Measurements from ENCODE around the gene SEMA6A. TPM values are rescaled to one million over a fixed set of nuclear protein-coding genes. Genes with fewer than 3 reads are reported as not detected.
"Not testable (repeated sequence)": the region's sequence is repeated elsewhere in the genome, so short reads cannot be mapped to it uniquely, and the experiment has no call there.

SEMA6A gene
- total RNA-seq, 1 donor from 2014 or later: not detected

- intact Hi-C loops (cut with micrococcal nuclease): no loop called here
- Mint-ChIP-seq H3K27ac (no peak overlapping the region), H3K27me3 (ENCODE audit: low read depth) (peaks cover 3% of the 10 kb centered on the region)
These were observed 15.4 kb downstream of the SEMA6A start for GRCh38 chr5:116559239-116559638.

GRCh38 chr5:116557669-116558271 lies 16.9 kb downstream of the SEMA6A start:
- no peak overlapping the region for H3K4me3 Mint-ChIP-seq (ENCODE audit: low read depth)
- no peaks in the 10 kb centered on the region for H3K36me3 Mint-ChIP-seq (ENCODE audit: low read depth)
- no peak overlapping the region for H3K27ac Mint-ChIP-seq
- DNase-seq (ENCODE audit: low spot score): no peak
- no peaks in the 10 kb centered on the region for H3K4me1 Mint-ChIP-seq (ENCODE audit: low read depth)
- intact Hi-C loops (cut with micrococcal nuclease): no loop called here
- no peaks in the 10 kb centered on the region for H3K9me3 Mint-ChIP-seq
- H3K27me3 Mint-ChIP-seq (ENCODE audit: low read depth): peaks cover 3% of the 10 kb centered on the region

More at GRCh38 chr5:116559239-116559638, 15.4 kb downstream of the SEMA6A start:
- no peaks in the 10 kb centered on the region for H3K4me1 Mint-ChIP-seq (ENCODE audit: low read depth)
- no peaks in the 10 kb centered on the region for H3K9me3 Mint-ChIP-seq
- H3K4me3 Mint-ChIP-seq (ENCODE audit: low read depth): no peak overlapping the region
- no peak for DNase-seq (ENCODE audit: low spot score)
- H3K36me3 Mint-ChIP-seq (ENCODE audit: low read depth): no peaks in the 10 kb centered on the region

- no peak for DNase-seq (ENCODE audit: low spot score)
- H3K4me1 Mint-ChIP-seq (ENCODE audit: low read depth): no peaks in the 10 kb centered on the region
- H3K27ac Mint-ChIP-seq: no peak overlapping the region
- H3K27me3 Mint-ChIP-seq (ENCODE audit: low read depth): no peaks in the 10 kb centered on the region
- intact Hi-C loops (cut with micrococcal nuclease): no loop called here
- H3K36me3 Mint-ChIP-seq (ENCODE audit: low read depth): no peaks in the 10 kb centered on the region
- H3K4me3 Mint-ChIP-seq (ENCODE audit: low read depth): no peak overlapping the region
- H3K9me3 Mint-ChIP-seq: no peaks in the 10 kb centered on the region
These were observed 19.9 kb downstream of the SEMA6A start for GRCh38 chr5:116554764-116555163.

- no peaks in the 10 kb centered on the region for H3K27me3 Mint-ChIP-seq (ENCODE audit: low read depth)
- no peak overlapping the region for H3K27ac Mint-ChIP-seq
- H3K4me1 Mint-ChIP-seq (ENCODE audit: low read depth): no peaks in the 10 kb centered on the region
- H3K9me3 Mint-ChIP-seq: no peaks in the 10 kb centered on the region
- DNase-seq (ENCODE audit: low spot score): no peak
- H3K4me3 Mint-ChIP-seq (ENCODE audit: low read depth): no peak overlapping the region
- H3K36me3 Mint-ChIP-seq (ENCODE audit: low read depth): no peaks in the 10 kb centered on the region
- intact Hi-C loops (cut with micrococcal nuclease): no loop called here
These were observed 21.3 kb downstream of the SEMA6A start for GRCh38 chr5:116553366-116553765.

GRCh38 chr5:116550082-116550481 lies 24.5 kb downstream of the SEMA6A start:
- no peaks in the 10 kb centered on the region for H3K27me3 Mint-ChIP-seq (ENCODE audit: low read depth)
- H3K4me3 Mint-ChIP-seq (ENCODE audit: low read depth): no peak overlapping the region
- no peak overlapping the region for H3K27ac Mint-ChIP-seq
- H3K9me3 Mint-ChIP-seq: peaks cover 14% of the 10 kb centered on the region
- H3K4me1 Mint-ChIP-seq (ENCODE audit: low read depth): no peaks in the 10 kb centered on the region
- DNase-seq (ENCODE audit: low spot score): no peak
- H3K36me3 Mint-ChIP-seq (ENCODE audit: low read depth): no peaks in the 10 kb centered on the region
- intact Hi-C loops (cut with micrococcal nuclease): no loop called here

- Mint-ChIP-seq H3K4me3 (ENCODE audit: low read depth) (no peak overlapping the region), H3K27ac (no peak overlapping the region), H3K36me3 (ENCODE audit: low read depth) (no peaks in the 10 kb centered on the region), H3K27me3 (ENCODE audit: low read depth) (no peaks in the 10 kb centered on the region), H3K4me1 (ENCODE audit: low read depth) (no peaks in the 10 kb centered on the region), H3K9me3 (peaks cover 19% of the 10 kb centered on the region)
- intact Hi-C loops (cut with micrococcal nuclease): no loop called here
- no peak for DNase-seq (ENCODE audit: low spot score)
These were observed 27.9 kb downstream of the SEMA6A start for GRCh38 chr5:116546743-116547124.

GRCh38 chr5:116546033-116546742 lies 28.4 kb downstream of the SEMA6A start:
- DNase-seq (ENCODE audit: low spot score): no peak
- H3K27me3 Mint-ChIP-seq (ENCODE audit: low read depth): no peaks in the 10 kb centered on the region
- intact Hi-C loops (cut with micrococcal nuclease): no loop called here
- no peak overlapping the region for H3K4me3 Mint-ChIP-seq (ENCODE audit: low read depth)
- no peaks in the 10 kb centered on the region for H3K4me1 Mint-ChIP-seq (ENCODE audit: low read depth)
- peaks cover 19% of the 10 kb centered on the region for H3K9me3 Mint-ChIP-seq
- no peaks in the 10 kb centered on the region for H3K36me3 Mint-ChIP-seq (ENCODE audit: low read depth)
- H3K27ac Mint-ChIP-seq: no peak overlapping the region

- H3K4me1 Mint-ChIP-seq (ENCODE audit: low read depth); H3K27me3 Mint-ChIP-seq (ENCODE audit: low read depth); intact Hi-C loops (cut with micrococcal nuclease); H3K27ac Mint-ChIP-seq; H3K4me3 Mint-ChIP-seq (ENCODE audit: low read depth); DNase-seq (ENCODE audit: low spot score); H3K36me3 Mint-ChIP-seq (ENCODE audit: low read depth): not testable (repeated sequence)
- H3K9me3 Mint-ChIP-seq: peaks cover 19% of the 10 kb centered on the region
These were observed 29.2 kb downstream of the SEMA6A start for GRCh38 chr5:116545465-116545864.

GRCh38 chr5:116544531-116545241 lies 29.9 kb downstream of the SEMA6A start:
- Mint-ChIP-seq H3K27me3 (ENCODE audit: low read depth) (no peaks in the 10 kb centered on the region), H3K9me3 (peaks cover 19% of the 10 kb centered on the region), H3K4me3 (ENCODE audit: low read depth) (no peak overlapping the region), H3K4me1 (ENCODE audit: low read depth) (no peaks in the 10 kb centered on the region), H3K36me3 (ENCODE audit: low read depth) (no peaks in the 10 kb centered on the region), H3K27ac (no peak overlapping the region)
- no peak for DNase-seq (ENCODE audit: low spot score)
- intact Hi-C loops (cut with micrococcal nuclease): no loop called here

- Mint-ChIP-seq H3K27me3 (ENCODE audit: low read depth) (no peaks in the 10 kb centered on the region), H3K4me1 (ENCODE audit: low read depth) (no peaks in the 10 kb centered on the region), H3K36me3 (ENCODE audit: low read depth) (no peaks in the 10 kb centered on the region), H3K4me3 (ENCODE audit: low read depth) (no peak overlapping the region), H3K27ac (no peak overlapping the region), H3K9me3 (peaks cover 19% of the 10 kb centered on the region)
- intact Hi-C loops (cut with micrococcal nuclease): no loop called here
- no peak for DNase-seq (ENCODE audit: low spot score)
These were observed 31.1 kb downstream of the SEMA6A start for GRCh38 chr5:116543501-116543900.

- H3K27me3 Mint-ChIP-seq (ENCODE audit: low read depth): no peaks in the 10 kb centered on the region
- no peak for DNase-seq (ENCODE audit: low spot score)
- H3K27ac Mint-ChIP-seq: no peak overlapping the region
- peaks cover 19% of the 10 kb centered on the region for H3K9me3 Mint-ChIP-seq
- H3K4me1 Mint-ChIP-seq (ENCODE audit: low read depth): no peaks in the 10 kb centered on the region
- intact Hi-C loops (cut with micrococcal nuclease): no loop called here
- no peaks in the 10 kb centered on the region for H3K36me3 Mint-ChIP-seq (ENCODE audit: low read depth)
- no peak overlapping the region for H3K4me3 Mint-ChIP-seq (ENCODE audit: low read depth)
These were observed 32.0 kb downstream of the SEMA6A start for GRCh38 chr5:116542619-116543018.

GRCh38 chr5:116539222-116539621 lies 35.4 kb downstream of the SEMA6A start:
- H3K27me3 Mint-ChIP-seq (ENCODE audit: low read depth): no peaks in the 10 kb centered on the region
- H3K4me1 Mint-ChIP-seq (ENCODE audit: low read depth): no peaks in the 10 kb centered on the region
- intact Hi-C loops (cut with micrococcal nuclease): no loop called here
- H3K9me3 Mint-ChIP-seq: no peaks in the 10 kb centered on the region
- no peak overlapping the region for H3K4me3 Mint-ChIP-seq (ENCODE audit: low read depth)
- H3K36me3 Mint-ChIP-seq (ENCODE audit: low read depth): no peaks in the 10 kb centered on the region
- DNase-seq (ENCODE audit: low spot score): no peak
- no peak overlapping the region for H3K27ac Mint-ChIP-seq

All from activated T-helper 2 cell treated with anti-CD3 and anti-CD28 coated beads, Interferon-gamma antibody, Interleukin-2, Interleukin-4, amounts not matched to agents 10 μg/mL and 5 μg/mL and 100 μg/mL, durations not matched to agents 14 hours and 24 hours and 36 hours (primary cell).